Right cardiac atrium (tissue), 5 donors: ENCODE data around the gene ICA1L. TPM values are rescaled to one million over a fixed set of nuclear protein-coding genes. Genes with fewer than 3 reads are reported as not detected.
A peak's percentile ranks its signal among the peaks of the same experiment; 100 is the strongest.

Experiments used
- ATAC-seq, 2 donors: fragments of 200-7000 bp; cut with Tn5 transposase; one replicate each; pipeline versions ENCODE4 v1.8.0 to v1.9.1; 2020; ENCODE audit warnings: moderate library complexity in 2 of 2, mild to moderate bottlenecking in 1 of 2
- DNase-seq, 3 donors: peaks; one replicate each; pipeline ENCODE4 v3.0.0-alpha.2; 2020
- H3K27ac ChIP-seq: one replicate; pipeline ENCODE4 v1.5.1; 2013; ENCODE audit warnings: mild to moderate bottlenecking, low read length, control low read depth, moderate library complexity
- H3K27me3 ChIP-seq: one replicate; pipeline ENCODE4 v1.6.1; 2013; ENCODE audit not compliant: control insufficient read depth, insufficient read depth
- H3K4me1 ChIP-seq: one replicate; pipeline ENCODE4 v1.6.1; 2013; ENCODE audit warnings: low read length; ENCODE audit not compliant: control insufficient read depth, insufficient read depth
- H3K4me3 ChIP-seq: one replicate; pipeline ENCODE4 v1.5.1; 2013; ENCODE audit warnings: low read length, control low read depth
- H3K9me3 ChIP-seq: one replicate; pipeline ENCODE4 v1.6.1; 2013; ENCODE audit warnings: low read length; ENCODE audit not compliant: control insufficient read depth
- WGBS: extraction: QIAGEN DNeasy Blood & Tissue Kit; methylation state at CpG from one replicate; pipeline ENCODE4 v1.1.7; 2013; 5-methylcytosine and 5-hydroxymethylcytosine counted together
- intact Hi-C, 4 donors: fragments of 100-400 bp; cut with DNase I; formaldehyde crosslinking; loops; one replicate each; pipeline versions ENCODE4 v1.11.0 to v1.14.0; 2022 to 2023
- polyA plus RNA-seq: library from polyadenylated mRNA; stranded (reverse); fragments of 200-250 nt; gene quantifications from one replicate; pipeline ENCODE4 v1.2.3, GENCODE V29; 2013
- total RNA-seq, 4 donors: library from RNA; stranded (reverse); fragmentation: NEBNext Ultra II Directional; extraction: Animal tissue kit (Norgen Biotek cat#: 25700); gene quantifications; one replicate each; pipeline ENCODE4 v1.2.1, GENCODE V29; 2021
- donor health status: healthy with polysubstance abuse.
- donor health status: DM: no; HTN: yes; CAD: no.
- donor health status: DM: no; HTN: no; CAD: no.
- donor health status: DM: no; HTN: yes; CAD: no; lungs with severe emphysema.
- donor health status: DM: yes; HTN: yes; CAD: no.

ICA1L gene
- total and polyA plus RNA-seq, 5 donors: 5.1 to 17.7 (median 12.6) TPM

DNA sequence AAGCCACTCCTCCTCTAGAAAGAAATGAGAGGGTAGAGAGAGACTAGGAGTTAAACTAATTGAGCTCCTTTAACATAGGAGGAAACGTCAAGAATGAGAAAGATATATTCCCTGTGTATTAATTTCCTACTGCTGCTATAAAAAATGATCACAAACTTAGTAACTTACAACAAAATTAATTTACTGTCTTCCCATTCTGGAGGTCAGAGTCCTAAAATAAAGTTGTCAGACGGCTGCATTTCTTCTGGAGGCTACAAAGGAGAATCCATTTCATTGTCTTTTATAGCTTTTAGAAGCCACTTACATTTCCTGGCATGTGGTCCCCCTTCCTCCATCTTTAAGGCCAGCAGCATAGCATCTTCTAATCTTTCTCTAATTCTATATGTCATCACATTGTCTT lies 26.9 kb downstream of the ICA1L start:
- no peaks in the 10 kb centered on the region for H3K9me3 ChIP-seq
- no peak overlapping the region for H3K4me3 ChIP-seq
- no peak overlapping the region for H3K27ac ChIP-seq
- ATAC-seq: no peak
- intact Hi-C loops: no loop called here
- no peak for DNase-seq
- H3K27me3 ChIP-seq: no peaks in the 10 kb centered on the region
- no peaks in the 10 kb centered on the region for H3K4me1 ChIP-seq
- WGBS: 75% methylated on average over 2 of the region's 2 CpGs

DNA sequence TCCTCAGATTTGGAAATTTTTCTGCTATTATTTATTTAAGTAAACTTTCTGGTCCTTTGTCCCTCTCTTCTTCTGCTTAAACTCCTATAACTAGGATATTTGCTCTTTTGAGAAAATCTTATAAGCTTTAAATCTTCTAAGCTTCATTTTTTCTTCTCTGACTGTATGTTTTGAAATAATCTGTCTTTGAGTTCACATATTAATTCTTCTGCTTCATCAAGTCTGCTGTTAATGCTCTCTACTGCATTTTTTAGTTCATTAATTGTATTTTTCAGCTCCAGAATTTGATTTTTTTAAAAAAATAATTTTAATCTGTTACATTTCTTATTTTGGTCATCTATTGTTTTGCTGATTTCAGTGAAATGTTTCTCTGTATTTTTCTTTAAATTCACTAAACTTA lies 28.9 kb downstream of the ICA1L start:
- no peaks in the 10 kb centered on the region for H3K9me3 ChIP-seq
- H3K4me3 ChIP-seq: no peak overlapping the region
- no peak for DNase-seq
- no peaks in the 10 kb centered on the region for H3K27me3 ChIP-seq
- no peak overlapping the region for H3K27ac ChIP-seq
- no peaks in the 10 kb centered on the region for H3K4me1 ChIP-seq
- no peak for ATAC-seq
- intact Hi-C loops: no loop called here

DNA sequence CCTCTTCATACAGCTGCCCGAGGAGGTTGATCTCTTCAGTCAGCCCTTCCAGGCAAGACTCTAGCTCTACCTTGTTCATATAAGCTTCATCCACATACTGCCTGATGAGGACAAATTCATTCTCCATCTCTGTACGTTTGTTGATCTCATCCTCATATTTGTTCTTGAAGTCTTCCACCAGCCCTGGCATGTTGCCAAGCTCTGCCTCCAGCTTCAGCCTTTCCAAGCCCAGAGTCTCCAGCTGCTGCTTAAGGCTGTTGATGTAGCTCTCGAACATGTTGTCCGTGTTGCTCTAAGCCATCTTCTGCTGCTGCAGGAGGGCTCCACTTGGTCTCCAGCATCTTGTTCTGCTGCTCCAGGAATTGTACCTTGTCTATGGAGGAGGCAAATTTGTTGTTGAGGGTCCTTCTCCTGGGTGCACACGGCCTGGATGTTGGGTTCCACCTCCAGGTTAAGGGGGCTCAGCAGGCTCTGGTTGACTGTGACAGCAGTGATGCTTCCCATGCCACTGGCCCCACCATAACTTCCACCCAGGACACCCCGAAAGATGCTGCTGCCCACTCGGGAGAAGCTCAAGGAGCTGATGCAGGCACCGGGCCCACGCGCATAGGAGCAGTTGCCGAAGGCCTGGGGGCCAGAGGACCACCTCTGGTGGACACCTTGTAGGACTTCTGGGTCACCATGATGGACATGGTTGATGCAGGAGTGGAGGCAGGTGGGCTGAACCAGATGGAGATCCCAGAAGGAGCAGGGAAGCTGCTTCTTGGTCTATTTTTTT lies 30.3 kb downstream of the ICA1L start:
- H3K9me3 ChIP-seq: no peaks in the 10 kb centered on the region
- H3K4me3 ChIP-seq: no peak overlapping the region
- H3K27ac ChIP-seq: no peak overlapping the region
- H3K27me3 ChIP-seq: no peaks in the 10 kb centered on the region
- H3K4me1 ChIP-seq: no peaks in the 10 kb centered on the region
- DNase-seq (peak in 1 of 3 donors; percentile 71), ATAC-seq (no peak)
- 90% methylated on average over 11 of the region's 11 CpGs for WGBS
- intact Hi-C loops: no loop called here

DNA sequence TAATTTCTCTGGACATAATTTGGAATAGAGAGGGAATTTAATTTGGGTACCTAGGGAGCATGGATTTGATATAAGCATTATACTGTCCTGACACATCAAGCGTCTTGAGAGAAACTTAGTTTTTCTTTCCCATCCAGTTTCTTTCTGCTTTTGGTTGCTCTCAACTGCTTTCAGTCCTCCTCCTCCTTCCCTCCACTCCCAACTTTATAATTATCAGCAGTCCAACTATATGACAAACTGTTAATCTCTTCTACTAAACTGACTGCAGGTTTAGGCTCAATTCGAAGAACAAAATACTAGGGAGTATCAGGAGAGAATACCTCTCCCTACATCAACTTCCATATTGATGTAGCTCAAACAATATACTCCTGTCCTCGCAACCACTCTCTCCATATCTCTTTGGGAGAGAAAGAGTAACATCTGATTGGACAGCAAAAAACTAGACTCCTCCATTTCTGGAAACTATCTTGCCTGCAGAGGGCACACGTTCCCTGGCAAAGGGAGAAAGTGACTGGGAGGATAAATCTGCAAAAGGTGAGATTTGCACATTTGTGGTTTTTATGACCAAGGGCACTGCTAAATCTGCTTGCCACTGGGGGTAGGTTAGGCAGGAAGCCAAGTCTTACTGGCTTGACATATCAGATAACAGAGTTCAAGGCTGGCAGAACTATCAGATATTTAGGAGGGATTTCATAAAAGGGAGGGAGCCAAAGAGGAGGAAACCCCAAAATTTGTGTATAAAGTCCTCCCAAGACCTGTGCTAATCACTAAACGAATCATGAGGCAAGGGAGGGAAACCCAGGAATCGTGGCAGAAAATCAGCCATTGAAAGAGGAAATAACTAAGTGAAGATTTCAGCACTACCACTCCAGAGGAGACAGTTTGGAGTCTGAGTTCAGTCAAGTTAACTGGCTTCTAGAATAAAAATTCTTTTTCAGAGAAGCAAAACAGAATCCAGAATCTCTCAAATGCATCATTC lies 40.0 kb downstream of the ICA1L start:
- Histone ChIP-seq H3K4me1 (no peaks in the 10 kb centered on the region), H3K4me3 (no peak overlapping the region), H3K27ac (no peak overlapping the region), H3K9me3 (no peaks in the 10 kb centered on the region), H3K27me3 (no peaks in the 10 kb centered on the region)
- DNase-seq: peak in 1 of 3 donors; percentile 53
- peak; percentile 77 to 84 for ATAC-seq
- WGBS: 31% methylated on average over 6 of the region's 6 CpGs
- intact Hi-C loops: no loop called here

DNA sequence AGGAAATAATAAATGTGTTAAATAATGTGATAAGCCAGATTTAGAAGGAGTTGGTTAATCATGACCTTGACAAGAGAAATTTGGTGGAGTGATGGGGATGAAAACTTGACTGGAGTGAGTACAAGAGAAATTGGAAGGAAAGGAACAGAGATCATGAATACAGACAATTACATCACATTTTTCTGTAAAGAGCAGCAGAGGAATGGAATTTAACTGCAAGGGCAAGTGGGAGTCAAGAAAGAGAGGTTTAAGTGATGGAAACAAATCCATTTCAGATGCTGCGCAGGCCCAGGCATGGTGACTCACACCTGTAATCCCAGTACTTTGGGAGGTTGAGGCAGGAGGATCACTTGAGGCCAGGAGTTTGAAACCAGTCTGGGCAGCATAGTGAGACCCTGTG lies 46.7 kb downstream of the ICA1L start:
- H3K9me3 ChIP-seq: no peaks in the 10 kb centered on the region
- H3K4me1 ChIP-seq: no peaks in the 10 kb centered on the region
- H3K4me3 ChIP-seq: no peak overlapping the region
- intact Hi-C loops: no loop called here
- H3K27ac ChIP-seq: no peak overlapping the region
- 98% methylated on average over 1 of the region's 1 CpG for WGBS
- no peak for DNase-seq
- H3K27me3 ChIP-seq: no peaks in the 10 kb centered on the region
- ATAC-seq: no peak

DNA sequence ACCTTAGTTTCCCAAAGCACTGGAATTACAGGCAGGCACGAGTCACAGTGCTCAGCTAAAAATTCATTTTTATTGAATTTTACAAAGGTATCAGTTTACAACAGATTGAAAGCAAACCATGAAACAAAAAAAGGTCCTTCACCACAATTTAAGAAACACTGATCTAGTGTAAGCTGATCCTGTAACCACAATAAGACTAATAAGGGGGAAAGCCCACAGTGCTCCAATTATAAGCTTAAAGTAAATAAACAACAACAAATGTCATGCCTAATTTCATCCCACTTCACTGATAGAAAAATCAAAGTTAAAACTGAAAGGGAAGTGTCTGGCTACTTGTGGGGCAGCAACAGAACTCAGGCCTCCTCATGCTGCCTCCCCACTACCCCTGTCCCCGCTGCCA lies 49.2 kb downstream of the ICA1L start:
- intact Hi-C loops: no loop called here
- ATAC-seq (no peak), DNase-seq (no peak)
- H3K9me3 ChIP-seq: no peaks in the 10 kb centered on the region
- 96% methylated on average over 2 of the region's 2 CpGs for WGBS
- H3K4me3 ChIP-seq: no peak overlapping the region
- H3K27me3 ChIP-seq: no peaks in the 10 kb centered on the region
- H3K27ac ChIP-seq: no peak overlapping the region
- no peaks in the 10 kb centered on the region for H3K4me1 ChIP-seq

DNA sequence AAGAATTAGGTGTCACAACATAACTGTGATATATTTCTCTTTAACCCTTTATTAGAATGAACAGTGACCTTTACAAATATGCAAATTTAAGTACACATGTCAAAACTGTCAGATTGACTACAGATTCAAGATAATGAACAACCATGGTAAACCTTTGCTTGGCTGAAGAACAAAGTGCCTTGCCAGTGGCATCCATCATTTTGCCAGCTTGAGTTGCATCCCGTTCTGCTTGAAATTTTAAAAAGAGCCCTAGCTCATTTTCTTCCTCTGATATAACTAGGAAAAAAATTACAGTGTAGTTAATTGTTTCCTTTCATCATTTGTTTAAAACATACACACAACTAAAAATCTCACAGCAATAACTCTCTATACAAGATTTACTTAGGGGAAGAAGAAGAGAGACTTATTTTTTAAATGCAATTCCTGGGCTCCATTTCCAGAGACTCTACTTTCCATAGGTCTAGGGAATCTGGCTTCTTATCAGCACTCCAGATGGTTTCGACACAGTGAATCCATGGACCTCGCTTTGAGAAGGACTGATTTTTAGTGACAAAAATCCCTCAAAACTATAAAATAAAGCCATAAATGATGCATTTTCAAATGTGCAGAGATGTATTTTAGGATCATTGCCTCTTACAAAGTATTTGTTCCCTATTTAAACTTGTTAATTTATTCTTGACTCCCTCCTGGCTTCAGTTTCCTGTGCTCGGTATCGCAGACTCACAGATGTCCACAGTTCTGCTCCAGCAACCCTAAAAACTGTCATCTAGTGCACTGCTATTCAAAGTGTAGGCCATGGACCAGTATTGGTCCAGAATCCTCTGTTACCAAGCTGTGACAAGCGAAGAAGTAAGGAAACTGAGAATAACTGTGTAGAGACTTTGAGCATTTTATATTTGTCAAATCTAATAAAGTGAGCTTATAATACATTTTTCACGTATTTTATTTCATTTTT lies 50.1 kb downstream of the ICA1L start:
- DNase-seq: no peak
- H3K27ac ChIP-seq: no peak overlapping the region
- no peaks in the 10 kb centered on the region for H3K27me3 ChIP-seq
- WGBS: 73% methylated on average over 7 of the region's 7 CpGs
- intact Hi-C loops: no loop called here
- H3K4me3 ChIP-seq: no peak overlapping the region
- H3K4me1 ChIP-seq: no peaks in the 10 kb centered on the region
- no peaks in the 10 kb centered on the region for H3K9me3 ChIP-seq
- no peak for ATAC-seq

DNA sequence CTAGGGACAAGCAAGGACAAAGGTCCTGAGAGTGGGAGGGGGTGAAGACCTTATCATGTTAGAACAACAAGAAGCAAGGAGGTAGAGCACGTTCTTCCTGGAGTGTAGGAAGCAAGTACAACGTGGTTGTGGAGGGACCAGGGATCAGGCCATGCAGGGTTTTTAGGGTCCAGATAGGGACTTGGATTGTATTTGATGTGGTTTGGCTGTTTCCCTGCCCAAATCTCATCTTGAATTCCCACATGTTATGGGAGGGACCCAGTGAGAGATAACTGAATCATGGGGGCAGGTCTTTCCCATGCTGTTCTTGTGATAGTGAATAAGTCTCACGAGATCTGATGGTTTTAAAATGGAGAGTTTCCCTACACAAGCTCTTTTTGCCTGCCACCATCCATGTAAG lies 53.2 kb downstream of the ICA1L start:
- H3K27ac ChIP-seq: no peak overlapping the region
- 64% methylated on average over 3 of the region's 3 CpGs for WGBS
- H3K27me3 ChIP-seq: no peaks in the 10 kb centered on the region
- no peak overlapping the region for H3K4me3 ChIP-seq
- H3K9me3 ChIP-seq: no peaks in the 10 kb centered on the region
- intact Hi-C loops: no loop called here
- DNase-seq: no peak
- no peaks in the 10 kb centered on the region for H3K4me1 ChIP-seq
- no peak for ATAC-seq

DNA sequence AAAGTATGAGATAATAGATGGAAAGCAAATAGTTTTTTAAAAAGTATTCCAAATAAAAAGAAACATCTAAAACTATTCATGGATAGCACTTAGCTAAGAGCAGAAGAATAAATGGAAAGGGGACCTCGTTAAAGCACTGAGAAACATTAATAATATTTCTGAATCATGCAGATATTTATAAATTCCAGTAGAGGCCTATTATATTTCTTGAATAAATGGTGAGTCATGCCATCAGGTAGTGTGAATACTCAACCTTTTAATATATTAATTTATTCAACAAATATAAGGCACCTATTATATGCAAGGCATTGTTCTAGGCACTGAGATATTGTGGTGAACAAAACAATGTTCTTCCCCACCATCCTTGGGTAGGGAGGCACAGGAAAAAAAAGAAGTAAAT lies 53.8 kb downstream of the ICA1L start:
- DNase-seq (no peak), ATAC-seq (no peak)
- no peak overlapping the region for H3K4me3 ChIP-seq
- H3K4me1 ChIP-seq: no peaks in the 10 kb centered on the region
- H3K9me3 ChIP-seq: no peaks in the 10 kb centered on the region
- H3K27ac ChIP-seq: no peak overlapping the region
- 86% methylated on average over 1 of the region's 1 CpG for WGBS
- intact Hi-C loops: no loop called here
- H3K27me3 ChIP-seq: no peaks in the 10 kb centered on the region

DNA sequence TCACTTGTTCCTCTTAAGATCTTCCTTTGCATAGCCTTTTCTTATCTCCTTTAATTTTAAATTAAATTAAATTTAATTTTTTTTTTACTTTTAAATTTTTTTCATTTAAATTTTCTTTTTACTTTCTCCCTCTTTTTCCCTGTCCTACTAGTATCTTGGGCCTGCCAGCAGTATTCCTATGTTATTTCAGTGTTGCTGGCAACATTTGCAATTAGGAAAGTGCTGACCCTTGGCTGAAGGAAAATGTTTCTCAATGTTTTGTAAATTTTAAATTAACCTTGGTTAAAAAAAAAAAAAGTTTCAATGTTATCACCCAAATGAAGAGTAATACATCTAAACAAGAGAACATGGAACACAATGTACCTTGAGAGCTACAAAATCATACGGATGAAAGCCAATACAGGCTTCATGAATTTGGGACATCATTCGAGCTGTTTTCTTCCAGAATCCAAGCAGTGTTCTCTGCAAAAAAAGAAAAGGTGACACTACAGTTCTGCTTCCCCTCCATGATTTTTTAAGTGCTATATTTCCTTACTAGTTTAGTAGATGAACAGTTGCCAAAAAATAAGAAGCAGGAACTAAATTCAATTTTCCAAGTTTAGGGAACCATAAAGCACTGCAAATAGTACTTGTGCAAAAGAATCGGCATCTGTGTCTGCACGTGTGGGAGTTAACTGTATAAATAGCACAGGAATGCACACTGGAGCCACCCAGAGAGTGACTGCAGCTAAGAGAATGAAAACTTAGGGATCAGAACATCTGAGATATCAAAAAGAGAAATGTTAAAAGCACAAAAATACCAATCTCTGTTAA lies 55.8 kb downstream of the ICA1L start:
- Histone ChIP-seq H3K4me1 (no peaks in the 10 kb centered on the region), H3K27ac (no peak overlapping the region), H3K9me3 (no peaks in the 10 kb centered on the region), H3K4me3 (no peak overlapping the region), H3K27me3 (no peaks in the 10 kb centered on the region)
- peak; percentile 67 to 85 for ATAC-seq
- WGBS: 21% methylated on average over 4 of the region's 4 CpGs
- peak in 1 of 3 donors; percentile 53 for DNase-seq
- intact Hi-C loops: no loop called here
